Motor neuron (in vitro differentiated cells): ENCODE data around the gene ING4. TPM values are rescaled to one million over a fixed set of nuclear protein-coding genes. Genes with fewer than 3 reads are reported as not detected.
A peak's percentile ranks its signal among the peaks of the same experiment; 100 is the strongest.

Experiments
- ATAC-seq, 8 experiments: fragments of 200-7000 bp; cut with Tn5 transposase; replicated peaks in 6 of 8; 2 replicates each; pipeline ENCODE4 v1.8.0; 2021; ENCODE audit warnings: mild to moderate bottlenecking in 8 of 8, moderate library complexity in 8 of 8
- H3K27ac ChIP-seq, 2 donors: fragments of 250-450 bp; sonication (Bioruptor Pico); 2 replicates each; pipeline ENCODE4 v1.9.0; 2021; ENCODE audit warnings: antibody characterized with exemption in 2 of 2, mild to moderate bottlenecking in 2 of 2, moderate library complexity in 1 of 2
- H3K4me1 ChIP-seq, 2 donors: fragments of 250-450 bp; sonication (Bioruptor Pico); replicated peaks in 1 of 2; 2 replicates each; pipeline ENCODE4 v1.6.1; 2021; ENCODE audit warnings: antibody characterized with exemption in 2 of 2, mild to moderate bottlenecking in 2 of 2, moderate library complexity in 1 of 2
- H3K4me3 ChIP-seq, 5 donors: fragments of 250-450 bp; sonication (Bioruptor Pico); 2 replicates each; pipeline ENCODE4 v1.9.0; 2021; ENCODE audit warnings: antibody characterized with exemption in 5 of 5, mild to moderate bottlenecking in 5 of 5, moderate library complexity in 4 of 5
- WGBS, 10 experiments: fragments of 450-650 bp; shearing (Covaris generic); methylation state at CpG; one replicate each; pipeline ENCODE4 v1.0.0; 2022; 5-methylcytosine and 5-hydroxymethylcytosine counted together
- in situ Hi-C, 9 experiments: fragments of 400-800 bp; cut with MboI; loops; one replicate each; pipeline ENCODE4 v1.15.0; 2021; ENCODE audit warnings: low sequenced_read_pairs in 9 of 9, low pct_unique_long_range_greater_than_20kb in 2 of 9; ENCODE audit not compliant: unreplicated experiment in 9 of 9
- total RNA-seq, 8 experiments: library from RNA; unstranded; fragments of 300-600 nt; gene quantifications; 2 replicates each; pipeline versions ENCODE4 v1.2.3 to v1.2.4, GENCODE V29; 2022

ING4 gene
- total RNA-seq, 8 experiments from 2014 or later: 34.3 to 108 (median 81.6) TPM

GRCh38 chr12:6667559-6668210, 4.8 kb upstream of the ING4 start:
- no peak overlapping the region for H3K27ac ChIP-seq
- in situ Hi-C loops: loop anchor here in 1 of 9 experiments (25.0 kb wide), 1 partner anchor 105 kb away; the partner anchor contains the start of genes IFFO1 and NOP2
- 80 to 100% (median 87%) methylated on average over 2 to 6 of the region's 8 CpGs; no CpG with 5 or more reads in 5 of the 10 experiments for WGBS, 10 experiments
- peaks cover 0 to 3% of the 10 kb centered on the region in 2 donors for H3K4me1 ChIP-seq
- no peak for ATAC-seq
- no peak overlapping the region for H3K4me3 ChIP-seq

- no peak overlapping the region for H3K4me3 ChIP-seq
- H3K27ac ChIP-seq: no peak overlapping the region
- peaks cover 8 to 9% of the 10 kb centered on the region in 2 donors for H3K4me1 ChIP-seq
- no peak for ATAC-seq
- in situ Hi-C loops: loop anchor here in 1 of 9 experiments (25.0 kb wide), 1 partner anchor 104 kb away; the partner anchor contains the start of genes IFFO1 and NOP2
- 86 to 100% (median 100%) methylated on average over 1 to 2 of the region's 2 CpGs; no CpG with 5 or more reads in 1 of the 10 experiments for WGBS, 10 experiments
Observed at GRCh38 chr12:6666211-6666610, 3.3 kb upstream of the ING4 start.

GRCh38 chr12:6664902-6665301, 2.0 kb upstream of the ING4 start:
- H3K27ac ChIP-seq: no peak overlapping the region
- in situ Hi-C loops: loop anchor here in 1 of 9 experiments (25.0 kb wide), 1 partner anchor 103 kb away; the partner anchor contains the start of genes IFFO1 and NOP2
- WGBS, 10 experiments: 50 to 100% (median 83%) methylated on average over 1 to 2 of the region's 2 CpGs; no CpG with 5 or more reads in 5 of the 10 experiments
- H3K4me3 ChIP-seq: no peak overlapping the region
- H3K4me1 ChIP-seq: peaks cover 8 to 9% of the 10 kb centered on the region in 2 donors
- ATAC-seq: no peak

GRCh38 chr12:6662602-6662905, 365 bp downstream of the ING4 start:
- Histone ChIP-seq H3K4me1 (peaks cover 8 to 9% of the 10 kb centered on the region in 2 donors), H3K27ac (peak overlapping the region; percentile 91 to 93), H3K4me3 (peak overlapping the region; percentile 65 to 79 (median 75))
- in situ Hi-C loops: loop anchor here in 1 of 9 experiments (25.0 kb wide), 1 partner anchor 100 kb away; the partner anchor contains the start of genes IFFO1 and NOP2
- WGBS, 10 experiments: 0 to 8% (median 0%) methylated on average over 1 to 3 of the region's 10 CpGs; no CpG with 5 or more reads in 3 of the 10 experiments
- peak; percentile 61 to 66 (median 64) for ATAC-seq

GRCh38 chr12:6653987-6654386, 8.9 kb downstream of the ING4 start:
- no peak for ATAC-seq

GRCh38 chr12:6653342-6653741, 9.6 kb downstream of the ING4 start:
- in situ Hi-C loops: loop anchor here in 1 of 9 experiments (25.0 kb wide), 1 partner anchor 91 kb away; the partner anchor contains the start of genes IFFO1 and NOP2
- H3K4me3 ChIP-seq: no peak overlapping the region
- no peaks in the 10 kb centered on the region for H3K4me1 ChIP-seq
- no peak for ATAC-seq
- WGBS, 10 experiments: 60 to 100% (median 100%) methylated on average over 1 of the region's 1 CpG; no CpG with 5 or more reads in 5 of the 10 experiments
- H3K27ac ChIP-seq: no peak overlapping the region

More at GRCh38 chr12:6653987-6654386, 8.9 kb downstream of the ING4 start:
- H3K4me3 ChIP-seq: no peak overlapping the region
- no peak overlapping the region for H3K27ac ChIP-seq
- H3K4me1 ChIP-seq: no peaks in the 10 kb centered on the region
- WGBS, 10 experiments: 80 to 100% (median 97%) methylated on average over 1 to 5 of the region's 5 CpGs; no CpG with 5 or more reads in 2 of the 10 experiments
- in situ Hi-C loops: loop anchor here in 1 of 9 experiments (25.0 kb wide), 1 partner anchor 92 kb away; the partner anchor contains the start of genes IFFO1 and NOP2

GRCh38 chr12:6652391-6652790, 10.5 kb downstream of the ING4 start:
- in situ Hi-C loops: loop anchor here in 1 of 9 experiments (25.0 kb wide), 1 partner anchor 90 kb away; the partner anchor contains the start of genes IFFO1 and NOP2
- Histone ChIP-seq H3K4me3 (no peak overlapping the region), H3K4me1 (no peaks in the 10 kb centered on the region), H3K27ac (no peak overlapping the region)
- 80 to 100% (median 93%) methylated on average over 1 to 8 of the region's 12 CpGs; no CpG with 5 or more reads in 3 of the 10 experiments for WGBS, 10 experiments
- ATAC-seq: no peak

GRCh38 chr12:6650832-6651231, 12.1 kb downstream of the ING4 start:
- no peak overlapping the region for H3K4me3 ChIP-seq
- in situ Hi-C loops: loop anchor here in 1 of 9 experiments (25.0 kb wide), 1 partner anchor 89 kb away; the partner anchor contains the start of genes IFFO1 and NOP2
- ATAC-seq: no peak
- peaks cover 0 to 5% of the 10 kb centered on the region in 2 donors for H3K4me1 ChIP-seq
- WGBS, 10 experiments: 70 to 100% (median 96%) methylated on average over 1 to 4 of the region's 8 CpGs; no CpG with 5 or more reads in 3 of the 10 experiments
- H3K27ac ChIP-seq: no peak overlapping the region

- Histone ChIP-seq H3K4me3 (peak within 1 kb of the TSS; percentile 20 to 48 (median 35)), H3K27ac (peak within 1 kb of the TSS in 1 of 2 donors; percentile 63), H3K4me1 (peaks cover 0 to 5% of the 10 kb centered on the region in 2 donors)
- 0% methylated on average over 1 of the region's 38 CpGs; no CpG with 5 or more reads in 9 of the 10 experiments for WGBS, 10 experiments
- peak; percentile 92 to 99 (median 98) for ATAC-seq
- in situ Hi-C loops: no loop called here
Observed at GRCh38 chr12:6647083-6647604, 15.8 kb downstream of the ING4 start, which contains the start of gene ACRBP. Gene ACRBP, minus strand, starts transcription at chr12:6647432. Its CDS starts 66 bp downstream, at chr12:6647366.

GRCh38 chr12:6646276-6647082, 16.4 kb downstream of the ING4 start:
- H3K4me3 ChIP-seq: peak overlapping the region; percentile 20 to 48 (median 35)
- WGBS, 10 experiments: 67 to 100% (median 90%) methylated on average over 1 to 8 of the region's 28 CpGs; no CpG with 5 or more reads in 4 of the 10 experiments
- peak overlapping the region in 1 of 2 donors; percentile 63 for H3K27ac ChIP-seq
- H3K4me1 ChIP-seq: peaks cover 0 to 5% of the 10 kb centered on the region in 2 donors
- in situ Hi-C loops: no loop called here
- ATAC-seq: peak in 5 of 8 experiments; percentile 27 to 55 (median 47)

GRCh38 chr12:6644903-6645302, 18.0 kb downstream of the ING4 start:
- no peak for ATAC-seq
- in situ Hi-C loops: no loop called here
- peaks cover 0 to 5% of the 10 kb centered on the region in 2 donors for H3K4me1 ChIP-seq
- H3K27ac ChIP-seq: no peak overlapping the region
- 18 to 40% (median 33%) methylated on average over 1 to 4 of the region's 5 CpGs; no CpG with 5 or more reads in 4 of the 10 experiments for WGBS, 10 experiments
- H3K4me3 ChIP-seq: no peak overlapping the region

GRCh38 chr12:6644257-6644596, 18.7 kb downstream of the ING4 start:
- WGBS, 10 experiments: 60 to 100% (median 83%) methylated on average over 1 to 6 of the region's 6 CpGs; no CpG with 5 or more reads in 2 of the 10 experiments
- no peak for ATAC-seq

More at GRCh38 chr12:6644257-6644596, 18.7 kb downstream of the ING4 start:
- H3K4me3 ChIP-seq: no peak overlapping the region
- no peak overlapping the region for H3K27ac ChIP-seq
- in situ Hi-C loops: no loop called here
- H3K4me1 ChIP-seq: peaks cover 0 to 5% of the 10 kb centered on the region in 2 donors
